ENCODE data around the gene AFDN. TPM values are rescaled to one million over a fixed set of nuclear protein-coding genes. Genes with fewer than 3 reads are reported as not detected.
A peak's percentile ranks its signal among the peaks of the same experiment; 100 is the strongest.

AFDN gene
- total and polyA plus RNA-seq, 2 of the 8 experiments (the other 6 are each of a cell fraction or from before 2014, with no cell fraction given) = 53.4 to 192 TPM

GRCh38 chr6:167993169-167993568 lies 166.5 kb downstream of the AFDN start:
- H2BK12ac ChIP-seq (ENCODE audit: low read depth, low read length) = no peak overlapping the region
- no peak for FAIRE-seq
- no peaks in the 10 kb centered on the region for H3K79me2 ChIP-seq (ENCODE audit: control insufficient read depth in 1 of 2, insufficient read depth in 2 of 2, low read length in 2 of 2)
- no peak overlapping the region for H4K5ac ChIP-seq (ENCODE audit: insufficient read length, low read depth, low read length)
- no peak overlapping the region for H2BK120ac ChIP-seq (replicated peaks; ENCODE audit: low read depth, low read length)
- H3K14ac ChIP-seq (ENCODE audit: insufficient read length) = no peak overlapping the region
- H2BK20ac ChIP-seq (ENCODE audit: low read length) = no peak overlapping the region
- H3K23ac ChIP-seq (ENCODE audit: insufficient read length) = no peak overlapping the region
- H3K4ac ChIP-seq (replicated peaks; ENCODE audit: insufficient read length, low read depth, low read length) = no peak overlapping the region
- no peak overlapping the region for H4K91ac ChIP-seq (replicated peaks; ENCODE audit: insufficient read length, low read length)
- no peaks in the 10 kb centered on the region for H3K36me3 ChIP-seq (ENCODE audit: control insufficient read depth in 2 of 4, insufficient read depth in 4 of 4, low read length in 3 of 4)
- H4K20me1 ChIP-seq (replicated peaks in 1 of 2; ENCODE audit: control insufficient read depth in 1 of 2, insufficient read depth in 2 of 2, low read length in 2 of 2) = no peaks in the 10 kb centered on the region
- H3K27me3 ChIP-seq (replicated peaks in 1 of 4; ENCODE audit: control insufficient read depth in 3 of 4, extremely low read depth in 1 of 4, insufficient read depth in 3 of 4, low read length in 3 of 4) = no peaks in the 10 kb centered on the region
- no peak overlapping the region for H4K8ac ChIP-seq (ENCODE audit: extremely low read depth, insufficient read depth, low read length)
- H2BK15ac ChIP-seq (ENCODE audit: low read length) = no peak overlapping the region
- H3K4me1 ChIP-seq (replicated peaks in 1 of 4; ENCODE audit: control insufficient read depth in 3 of 4, insufficient read depth in 4 of 4, low read length in 3 of 4) = peaks cover 0 to 12% (median 3%) of the 10 kb centered on the region in 4 experiments; a peak in 6 of 7 replicates
- no peak overlapping the region for H2AK5ac ChIP-seq (ENCODE audit: low read depth, low read length)
- no peak overlapping the region for H3K27ac ChIP-seq (ENCODE audit: low read depth, low read length)
- no peaks in the 10 kb centered on the region; the same call in 1 of the 2 replicates for H3K79me1 ChIP-seq (ENCODE audit: low read depth, low read length)
- no peak overlapping the region for H3K4me3 ChIP-seq (ENCODE audit: extremely low read depth in 1 of 4, insufficient read depth in 2 of 4, low read depth in 3 of 4, low read length in 4 of 4)
- H3K4me2 ChIP-seq (ENCODE audit: insufficient read depth in 1 of 2, low read depth in 2 of 2, low read length in 2 of 2) = no peak overlapping the region
- CTCF ChIA-PET (ENCODE audit: partially characterized antibody) = no interaction called here
- H3K56ac ChIP-seq (replicated peaks; ENCODE audit: insufficient read length, low read depth, low read length) = no peak overlapping the region
- no peak overlapping the region for H3K9ac ChIP-seq (replicated peaks in 1 of 4; ENCODE audit: extremely low read depth in 1 of 4, low read depth in 3 of 4, low read length in 3 of 4)
- POLR2A ChIA-PET (ENCODE audit: partially characterized antibody) = interaction anchor here (1.2 kb wide), 1 partner anchor 89 kb away, joined by 3 read pairs; no protein-coding TSS in a partner anchor
- H2AFZ ChIP-seq (ENCODE audit: low read length) = no peak overlapping the region
- H3K23me2 ChIP-seq (ENCODE audit: low read depth, low read length) = no peaks in the 10 kb centered on the region
- 94% methylated on average over 16 of the region's 16 CpGs; no CpG with 5 or more reads in 1 of the 2 experiments for WGBS, 2 experiments (ENCODE audit: extremely low coverage in 1 of 2, insufficient coverage in 1 of 2, insufficient read length in 1 of 2, insufficient replicate concordance in 2 of 2, low coverage in 1 of 2, low lambda C conversion rate in 2 of 2, missing lambda C conversion rate in 1 of 2)
- H3K9me3 ChIP-seq (ENCODE audit: insufficient read depth in 2 of 2, low read depth in 1 of 2, low read length in 1 of 2) = peaks cover 0 to 4% of the 10 kb centered on the region in 2 experiments; a peak in 1 of 4 replicates
- H2BK5ac ChIP-seq (ENCODE audit: low read depth, low read length) = no peak overlapping the region
- no peak overlapping the region for H3K18ac ChIP-seq (ENCODE audit: extremely low read depth, low read length)
- peak in 1 of 2 experiments; percentile 13 for DNase-seq (ENCODE audit: low read depth in 1 of 2, low spot score in 2 of 2)
- no peak for TF ChIP-seq NRF1 (IDR thresholded peaks at IDR 0.05; ENCODE audit: low read depth, low read length)

Data from H1 (cell line).